HEK293T (cell line): ENCODE measurements around the gene MRM2.

ENCODE experiments used
- CTCF ChIA-PET: fragments of 350-600 bp; formaldehyde crosslinking; extraction: SDS; loops from one replicate; lab custom pipeline; 2021; ENCODE audit warnings: antibody characterized with exemption, inconsistent platforms; lab: Yijun Ruan, JAX
- POLR2A ChIA-PET: fragments of 350-600 bp; formaldehyde crosslinking; extraction: SDS; loops from one replicate; lab custom pipeline; 2020; ENCODE audit warnings: antibody characterized with exemption, inconsistent platforms; lab: Yijun Ruan, JAX
- DNase-seq: peaks from one replicate; pipeline ENCODE4 v3.0.0; 2012; ENCODE audit warnings: mixed read lengths; ENCODE audit errors: extremely low spot score
- ARNT ChIP-seq: fragments of 450-650 bp; IDR thresholded peaks from 2 replicates; pipeline ENCODE4 v1.6.1; 2017; ENCODE audit warnings: mild to moderate bottlenecking
- BHLHE40 ChIP-seq: fragments of 450-650 bp; IDR thresholded peaks from 2 replicates; pipeline ENCODE4 v1.6.1; 2016; ENCODE audit warnings: mild to moderate bottlenecking, moderate library complexity, borderline replicate concordance
- CTBP1 ChIP-seq: fragments of 450-650 bp; IDR thresholded peaks from 2 replicates; pipeline ENCODE4 v1.6.1; 2016; ENCODE audit warnings: borderline replicate concordance
- ELF4 ChIP-seq: fragments of 450-650 bp; IDR thresholded peaks from 2 replicates; pipeline ENCODE4 v1.6.1; 2017; ENCODE audit warnings: antibody characterized with exemption
- FOXA1 ChIP-seq: fragments of 450-650 bp; IDR thresholded peaks from 2 replicates; pipeline ENCODE4 v1.6.1; 2016; ENCODE audit warnings: mild to moderate bottlenecking
- FOXK2 ChIP-seq: fragments of 450-650 bp; IDR thresholded peaks from 2 replicates; pipeline ENCODE4 v1.6.1; 2016; ENCODE audit warnings: mild to moderate bottlenecking
- FOXM1 ChIP-seq: fragments of 450-650 bp; IDR thresholded peaks from 2 replicates; pipeline ENCODE4 v1.6.1; 2017; ENCODE audit warnings: mild to moderate bottlenecking, borderline replicate concordance
- HDGF ChIP-seq: fragments of 450-650 bp; IDR thresholded peaks from 2 replicates; pipeline ENCODE4 v1.6.1; 2017; ENCODE audit warnings: antibody characterized with exemption, borderline replicate concordance
- L3MBTL2 ChIP-seq: fragments of 450-650 bp; conservative IDR thresholded peaks from 2 replicates; pipeline ENCODE4 v1.6.1; 2016; ENCODE audit warnings: mild to moderate bottlenecking
- LEF1 ChIP-seq: fragments of 450-650 bp; IDR thresholded peaks from 2 replicates; pipeline ENCODE4 v1.6.1; 2017; ENCODE audit warnings: mild to moderate bottlenecking, borderline replicate concordance
- NFRKB ChIP-seq: fragments of 450-650 bp; IDR thresholded peaks from 2 replicates; pipeline ENCODE4 v1.6.1; 2016; ENCODE audit warnings: mild to moderate bottlenecking, moderate library complexity
- PKNOX1 ChIP-seq: fragments of 450-650 bp; IDR thresholded peaks from 2 replicates; pipeline ENCODE4 v1.6.1; 2016
- SP1 ChIP-seq: fragments of 450-650 bp; IDR thresholded peaks from 2 replicates; pipeline ENCODE4 v1.6.1; 2017
- SUZ12 ChIP-seq: fragments of 450-650 bp; IDR thresholded peaks from 2 replicates; pipeline ENCODE4 v1.6.1; 2016; ENCODE audit warnings: mild to moderate bottlenecking
- TARDBP ChIP-seq: fragments of 450-650 bp; IDR thresholded peaks from 2 replicates; pipeline ENCODE4 v1.6.1; 2016
- ZNF384 ChIP-seq: fragments of 450-650 bp; IDR thresholded peaks from 2 replicates; pipeline ENCODE4 v1.6.1; 2016

MRM2 gene

DNA sequence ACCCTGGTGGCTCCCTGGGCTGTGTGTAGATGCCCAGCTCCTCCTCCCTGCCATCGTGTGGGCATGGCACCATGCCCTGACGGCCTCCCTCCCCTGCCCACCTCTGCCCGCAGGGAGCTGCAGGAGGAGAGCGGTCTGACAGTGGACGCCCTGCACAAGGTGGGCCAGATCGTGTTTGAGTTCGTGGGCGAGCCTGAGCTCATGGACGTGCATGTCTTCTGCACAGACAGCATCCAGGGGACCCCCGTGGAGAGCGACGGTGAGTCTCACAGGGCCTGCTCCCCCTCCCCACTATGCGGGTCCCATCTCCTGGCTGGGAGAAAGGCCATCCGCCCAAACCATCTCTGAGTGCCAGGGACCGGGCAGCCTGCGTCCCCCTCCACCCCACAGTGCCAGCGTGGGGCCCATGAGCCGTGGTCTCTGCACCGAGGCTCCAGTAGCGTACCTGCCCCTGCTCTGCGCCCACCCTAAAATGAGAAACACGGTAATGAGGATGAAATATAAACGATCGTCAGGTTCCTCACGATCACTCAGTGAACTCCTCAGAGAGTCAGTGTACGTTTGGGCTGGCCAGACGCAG lies 7.8 kb upstream of the MRM2 start:
- TF ChIP-seq ELF4 (no peak), ZNF384 (no peak), FOXK2 (no peak), SP1 (no peak), L3MBTL2 (no peak), HDGF (no peak), BHLHE40 (no peak), SUZ12 (no peak), TARDBP (no peak), NFRKB (no peak), LEF1 (no peak)
- ChIA-PET CTCF (no interaction called here), POLR2A (interaction anchor here (0.6 to 2.0 kb wide), 3 partner anchors 8 to 153 kb away, joined by 3 to 4 read pairs (median 3); partner anchors contain the start of genes CHST12, MRM2 and NUDT1)
- DNase-seq = no peak

DNA sequence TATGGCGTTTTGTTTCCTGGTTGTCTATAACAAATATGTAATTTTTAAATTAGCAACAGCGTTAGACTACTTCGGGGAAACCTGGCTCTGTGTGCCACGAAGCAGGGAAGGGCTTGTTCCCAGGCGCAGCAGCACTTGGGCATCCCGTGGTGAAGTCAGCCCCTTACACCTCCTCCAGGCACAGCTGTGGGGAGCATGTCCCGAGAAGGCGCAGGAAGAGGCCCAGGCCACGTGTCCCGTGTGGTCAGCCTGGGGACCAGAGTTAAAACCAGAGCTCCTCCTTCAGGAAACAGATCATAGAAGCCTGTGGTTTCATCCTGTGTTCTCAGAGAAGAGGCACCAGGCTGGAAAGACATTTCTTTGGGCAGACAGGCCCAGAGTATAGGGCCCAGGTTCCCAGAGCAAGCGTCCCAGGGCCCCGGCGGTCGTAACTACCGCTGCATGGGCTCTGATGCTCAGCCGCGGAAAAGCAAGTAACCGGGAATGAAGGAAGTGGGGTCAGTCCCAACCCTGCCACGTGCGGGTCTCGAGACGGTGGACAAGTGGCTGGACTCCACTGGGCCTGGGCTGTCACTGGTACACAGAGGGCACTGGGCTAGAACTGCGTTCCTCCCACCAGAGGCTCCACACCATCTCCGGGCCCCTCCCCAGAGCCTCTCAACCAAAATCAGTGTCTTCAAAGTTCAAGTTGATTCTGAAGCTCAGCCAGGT lies 7.1 kb upstream of the MRM2 start:
- ChIA-PET POLR2A (interaction anchor here (1.5 to 2.0 kb wide), 2 partner anchors 7 to 105 kb away, joined by 3 to 4 read pairs; partner anchors contain the start of genes MRM2 and NUDT1), CTCF (interaction anchor here (0.7 kb wide), 1 partner anchor 70 kb away, joined by 4 read pairs; no protein-coding TSS in a partner anchor)
- no peak for DNase-seq
- TF ChIP-seq FOXM1 = no peak
- TF ChIP-seq ELF4 = no peak
- no peak for TF ChIP-seq FOXA1
- no peak for TF ChIP-seq SUZ12
- no peak for TF ChIP-seq L3MBTL2
- no peak for TF ChIP-seq BHLHE40
- TF ChIP-seq HDGF = no peak
- TF ChIP-seq NFRKB = no peak
- no peak for TF ChIP-seq CTBP1
- TF ChIP-seq TARDBP = no peak
- no peak for TF ChIP-seq ARNT
- TF ChIP-seq PKNOX1 = no peak
- no peak for TF ChIP-seq LEF1
- TF ChIP-seq ZNF384 = no peak
- no peak for TF ChIP-seq SP1
- TF ChIP-seq FOXK2 = no peak

DNA sequence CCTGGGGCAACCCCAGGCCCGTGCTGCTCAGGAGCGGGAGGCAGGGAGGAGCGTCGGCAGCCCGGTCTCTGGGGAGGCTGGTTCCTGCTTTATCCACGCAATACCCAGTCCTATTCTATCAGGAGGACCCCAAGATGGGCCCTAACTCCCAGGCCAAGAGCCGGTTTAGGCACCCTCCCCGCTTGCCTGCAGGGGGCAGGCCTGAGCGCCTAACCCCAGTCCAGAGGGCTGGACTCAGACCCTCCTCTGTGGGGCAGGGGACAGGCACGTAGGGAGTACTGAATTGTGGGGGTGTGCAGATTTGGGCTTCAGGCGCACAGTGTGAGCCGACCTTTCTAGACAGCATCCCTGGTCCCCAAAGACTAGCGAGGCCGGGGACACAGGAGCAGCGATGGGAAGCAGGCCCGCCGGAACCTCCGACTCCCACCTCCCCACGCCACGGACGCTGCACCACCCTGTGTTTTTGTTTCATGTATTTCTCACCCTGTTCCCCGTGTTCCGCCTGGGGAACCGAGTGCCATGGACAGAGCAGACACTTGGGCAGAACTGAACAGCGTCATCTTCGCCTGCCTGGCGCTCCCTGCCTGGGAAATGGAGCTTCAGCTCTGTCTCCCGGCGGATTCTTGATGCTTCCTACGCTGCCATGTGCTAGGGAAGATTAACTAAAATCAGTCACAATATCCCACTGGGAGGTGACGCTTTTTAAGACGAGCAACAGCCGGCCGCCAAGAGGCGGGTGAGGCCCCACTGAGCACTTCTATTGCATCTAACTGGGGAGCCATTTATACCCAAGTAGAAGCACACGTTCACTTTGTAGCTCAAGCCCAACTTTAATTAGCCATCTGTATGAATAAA lies 5.4 kb upstream of the MRM2 start:
- no peak for TF ChIP-seq NFRKB
- DNase-seq = peak; percentile 71
- POLR2A ChIA-PET = interaction anchor here (2.0 kb wide), 1 partner anchor 106 kb away, joined by 4 read pairs; no protein-coding TSS in a partner anchor
- CTCF ChIA-PET = interaction anchor here (0.7 kb wide), 1 partner anchor 59 kb away, joined by 3 read pairs; no protein-coding TSS in a partner anchor

- CTCF ChIA-PET = no interaction called here
- POLR2A ChIA-PET = no interaction called here
- no peak for DNase-seq
- no peak for TF ChIP-seq FOXM1
- TF ChIP-seq L3MBTL2 = no peak
- TF ChIP-seq PKNOX1 = no peak
- no peak for TF ChIP-seq ELF4
- no peak for TF ChIP-seq LEF1
- TF ChIP-seq FOXK2 = no peak
- no peak for TF ChIP-seq HDGF
- no peak for TF ChIP-seq FOXA1
- TF ChIP-seq NFRKB = no peak
- TF ChIP-seq SUZ12 = no peak
- no peak for TF ChIP-seq TARDBP
- TF ChIP-seq CTBP1 = no peak
- TF ChIP-seq ZNF384 = no peak
- TF ChIP-seq SP1 = no peak
Measured at GRCh38 chr7:2245883-2246675, 4.1 kb upstream of the MRM2 start.

- POLR2A ChIA-PET = interaction anchor here (0.7 to 1.0 kb wide), 2 partner anchors 8 to 107 kb away, joined by 3 read pairs; no protein-coding TSS in a partner anchor
- CTCF ChIA-PET = interaction anchor here (0.6 to 1.0 kb wide), 2 partner anchors 104 to 653 kb away, joined by 3 read pairs; no protein-coding TSS in a partner anchor
- DNase-seq = no peak
- TF ChIP-seq NFRKB (no peak), TARDBP (no peak), L3MBTL2 (no peak), FOXK2 (no peak), HDGF (no peak), ARNT (no peak), SUZ12 (no peak)
Measured at GRCh38 chr7:2244404-2244995, 2.5 kb upstream of the MRM2 start.
